Stimulated activated CD4-positive, alpha-beta T cell treated with anti-CD3 and anti-CD28 coated beads, Interleukin-2, amount 100 ng/mL, for 48 hours (primary cell): Measurements from ENCODE around the gene ANKLE1.
"Not testable (repeated sequence)": the region's sequence is repeated elsewhere in the genome, so short reads cannot be mapped to it uniquely, and the experiment has no call there.

Experiments
- DNase-seq, 2 donors: peaks; one replicate each; pipeline ENCODE4 v3.0.0-alpha.2; 2020

ANKLE1 gene

DNA sequence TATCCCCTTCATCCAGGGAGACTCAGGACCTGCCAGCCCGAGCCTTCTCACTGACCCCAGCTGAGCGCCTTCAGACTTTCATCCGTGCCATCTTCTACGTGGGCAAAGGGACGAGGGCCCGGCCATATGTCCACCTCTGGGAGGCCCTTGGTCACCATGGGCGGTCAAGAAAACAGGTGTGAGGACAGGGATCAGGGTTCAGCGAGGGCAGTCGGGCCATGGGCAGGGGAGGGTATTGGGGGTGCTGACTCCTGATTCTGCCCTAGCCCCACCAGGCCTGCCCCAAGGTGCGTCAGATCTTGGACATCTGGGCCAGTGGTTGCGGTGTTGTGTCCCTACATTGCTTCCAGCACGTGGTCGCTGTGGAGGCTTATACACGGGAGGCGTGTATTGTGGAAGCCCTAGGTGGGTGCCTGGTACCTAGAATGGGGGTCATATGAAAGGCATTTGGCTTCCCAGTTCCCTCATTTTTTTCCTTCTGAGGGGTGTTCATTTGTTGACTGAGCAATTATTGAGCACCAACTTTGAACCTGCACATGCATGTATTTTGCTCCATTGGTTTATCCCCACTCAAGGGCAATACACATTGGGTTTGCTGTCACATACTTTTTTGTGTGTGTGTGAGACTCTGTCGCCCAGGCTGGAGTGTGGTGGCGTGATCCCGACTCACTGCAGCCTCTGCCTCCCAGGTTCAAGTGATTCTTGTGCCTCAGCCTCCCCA, 3.9 kb downstream of the ANKLE1 start:
- DNase-seq, result no peak

DNA sequence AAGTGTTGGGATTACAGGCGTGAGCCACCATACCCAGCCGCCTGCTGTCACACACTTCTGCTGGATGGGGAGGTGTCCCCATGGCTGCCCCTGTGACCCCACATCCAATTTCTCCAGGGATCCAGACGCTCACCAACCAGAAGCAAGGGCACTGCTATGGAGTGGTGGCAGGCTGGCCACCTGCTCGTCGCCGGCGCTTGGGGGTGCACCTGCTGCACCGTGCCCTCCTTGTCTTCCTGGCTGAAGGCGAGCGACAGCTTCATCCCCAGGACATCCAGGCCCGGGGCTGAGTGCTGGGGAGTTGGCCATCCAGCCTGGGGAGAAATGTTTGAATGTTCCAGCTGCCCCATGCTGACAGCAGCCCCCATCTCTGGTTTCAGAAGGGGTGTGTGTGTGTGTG, 4.6 kb downstream of the ANKLE1 start:
- no peak for DNase-seq

DNA sequence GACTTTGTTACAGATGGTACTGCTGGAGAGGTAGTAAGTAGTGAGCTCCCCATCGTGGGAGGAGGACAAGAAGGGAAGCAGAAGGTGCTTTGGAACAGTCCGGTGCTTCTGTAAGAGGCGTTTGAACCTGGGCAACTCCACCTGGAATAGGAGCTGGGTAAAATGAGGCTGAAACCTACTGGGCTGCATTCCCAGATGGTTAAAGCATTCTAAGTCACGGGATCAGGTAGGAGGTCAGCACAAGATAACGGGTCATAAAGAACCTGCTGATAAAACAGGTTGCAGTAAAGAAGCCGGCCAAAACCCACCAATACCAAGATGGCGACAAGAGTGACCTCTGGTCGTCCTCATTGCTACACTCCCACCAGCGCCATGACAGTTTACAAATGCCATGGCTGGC, 5.1 kb downstream of the ANKLE1 start:
- DNase-seq, result no peak

DNA sequence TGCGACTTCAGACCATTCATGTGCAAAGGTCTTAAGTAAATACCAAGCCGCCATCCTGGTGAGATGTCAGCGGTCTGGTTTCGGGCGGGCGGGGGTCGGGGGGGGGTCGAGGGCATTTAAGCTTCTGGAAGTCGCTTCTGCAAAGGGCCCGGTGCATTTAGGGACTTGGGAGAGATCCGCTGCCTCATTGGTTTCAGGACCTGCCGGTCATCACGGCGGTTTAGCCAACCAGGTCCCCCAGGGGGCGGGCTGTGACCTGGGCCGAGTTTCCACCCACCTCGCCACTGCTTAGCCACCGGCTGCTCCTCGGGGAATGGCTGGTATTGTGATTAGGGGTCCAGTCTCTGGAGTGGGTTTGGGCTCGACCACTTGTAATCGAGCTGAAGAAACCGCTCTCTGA, 7.8 kb downstream of the ANKLE1 start:
- DNase-seq, result peak; percentile 49 to 55

DNA sequence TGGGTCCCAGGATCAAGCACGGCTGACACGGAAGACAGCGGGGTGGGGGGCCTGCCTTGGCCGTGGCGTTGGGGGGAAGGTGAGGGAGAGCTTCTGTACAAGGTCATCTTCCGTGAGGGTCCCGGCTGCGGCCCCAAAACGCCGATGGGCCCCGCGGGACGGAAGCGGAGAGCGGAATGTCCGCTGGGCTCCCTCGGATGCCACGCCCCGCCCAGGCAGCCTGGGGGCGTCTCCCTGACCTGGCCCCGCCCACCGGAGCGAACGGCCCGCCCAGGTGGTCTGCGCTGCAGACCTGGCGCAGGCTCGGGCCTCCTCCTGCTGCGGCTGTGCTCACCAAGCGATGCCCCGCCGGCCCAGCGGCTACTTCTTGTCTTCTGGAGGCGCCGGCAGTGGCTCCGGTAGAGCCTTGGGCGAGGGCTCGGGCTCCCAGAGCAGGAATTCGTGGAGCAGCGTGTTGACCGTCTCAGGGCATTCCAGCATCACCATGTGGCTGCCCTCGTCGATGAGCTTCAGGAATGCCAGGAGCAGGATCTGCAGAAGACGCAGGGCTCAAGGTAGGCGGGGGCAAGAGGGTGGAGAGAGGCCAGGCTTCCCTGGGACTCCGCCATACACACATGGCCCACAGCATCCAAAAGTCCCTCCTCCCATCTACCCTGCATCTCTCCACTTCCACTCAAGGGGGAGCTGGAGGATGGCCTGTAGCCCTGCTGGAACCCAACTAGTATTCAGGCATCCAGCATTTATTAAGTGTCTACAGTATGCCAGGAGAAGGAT, 10.8 kb downstream of the ANKLE1 start:
- peak; percentile 77 to 87 for DNase-seq

DNA sequence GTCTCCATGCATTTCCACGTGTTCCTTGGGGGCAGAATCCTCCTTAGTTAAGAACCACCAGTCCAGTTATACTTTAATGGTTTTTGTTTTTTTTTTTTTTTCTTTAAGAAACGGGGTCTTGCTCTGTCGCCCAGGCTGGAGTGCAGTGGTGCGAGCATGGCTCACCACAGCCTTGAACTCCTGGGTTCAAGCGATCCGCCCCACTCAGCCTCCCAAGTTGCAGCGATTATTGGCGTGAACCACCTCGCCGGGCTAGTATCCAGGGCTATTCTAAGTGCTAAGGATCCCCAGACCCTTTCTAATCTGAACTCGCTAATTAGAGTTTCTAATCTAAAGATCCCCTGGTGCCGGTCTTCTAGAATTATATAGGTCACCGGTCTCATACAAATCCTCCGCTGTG, 11.9 kb downstream of the ANKLE1 start:
- DNase-seq, result no peak

DNA sequence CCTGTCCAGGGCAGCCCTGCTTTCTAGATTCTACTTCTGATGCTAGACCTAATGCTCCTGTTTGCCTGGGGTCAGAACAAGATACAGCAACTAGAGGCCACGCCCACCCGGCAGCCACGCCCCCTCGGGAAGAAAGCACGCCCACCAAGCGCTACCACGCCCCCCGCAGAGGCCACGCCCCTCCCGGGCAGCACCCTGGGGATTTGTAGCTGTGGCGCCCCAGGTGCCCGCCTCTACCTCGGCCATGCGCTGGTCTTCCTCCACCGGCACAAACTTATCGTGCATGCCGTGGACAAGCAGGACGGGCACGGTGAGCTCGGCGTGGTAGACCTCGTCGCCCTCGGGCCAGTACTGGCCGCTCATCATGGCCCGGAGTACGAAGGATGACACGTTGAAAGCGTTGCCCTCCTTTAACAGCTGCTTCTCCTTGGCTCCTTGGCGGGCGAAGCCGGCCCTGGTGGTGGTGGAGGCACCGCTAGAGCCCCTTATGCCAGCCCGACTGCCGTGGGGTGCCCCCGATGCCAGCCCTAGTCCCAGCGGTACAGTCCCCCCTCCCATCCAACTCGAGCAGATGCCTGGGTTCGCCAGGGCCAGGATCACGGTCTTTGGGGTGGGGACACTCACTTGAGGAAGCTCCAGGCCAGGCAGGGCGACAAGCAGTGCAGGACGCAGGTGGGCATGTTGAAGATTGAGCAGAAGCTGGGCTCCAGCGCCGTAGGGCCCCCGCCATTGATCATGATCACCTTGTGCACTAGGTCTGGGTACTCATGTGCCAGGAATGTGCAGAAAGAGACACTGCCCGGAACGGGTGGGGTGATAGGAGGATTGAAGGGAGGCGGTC, 12.6 kb downstream of the ANKLE1 start:
- DNase-seq, result peak; percentile 54 to 73

DNA sequence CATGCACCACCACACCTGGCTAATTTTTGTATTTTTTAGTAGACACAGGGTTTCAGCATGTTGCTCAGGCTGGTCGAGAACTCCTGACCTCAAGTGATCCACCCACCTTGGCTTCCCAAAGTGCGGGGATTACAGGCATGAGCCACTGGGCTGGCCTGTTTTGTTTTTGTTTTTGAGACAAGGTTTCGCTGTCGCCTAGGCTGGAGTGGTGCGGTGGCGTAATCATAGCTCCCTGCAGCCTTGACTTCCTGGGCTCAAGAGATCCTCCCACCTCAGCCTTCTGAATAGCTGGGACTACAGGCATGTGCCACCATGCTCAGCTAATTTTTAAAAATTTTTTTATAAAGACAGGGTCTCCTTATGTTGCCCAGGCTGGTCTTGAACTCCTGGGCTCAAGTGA, 13.8 kb downstream of the ANKLE1 start:
- not testable (repeated sequence) for DNase-seq

DNA sequence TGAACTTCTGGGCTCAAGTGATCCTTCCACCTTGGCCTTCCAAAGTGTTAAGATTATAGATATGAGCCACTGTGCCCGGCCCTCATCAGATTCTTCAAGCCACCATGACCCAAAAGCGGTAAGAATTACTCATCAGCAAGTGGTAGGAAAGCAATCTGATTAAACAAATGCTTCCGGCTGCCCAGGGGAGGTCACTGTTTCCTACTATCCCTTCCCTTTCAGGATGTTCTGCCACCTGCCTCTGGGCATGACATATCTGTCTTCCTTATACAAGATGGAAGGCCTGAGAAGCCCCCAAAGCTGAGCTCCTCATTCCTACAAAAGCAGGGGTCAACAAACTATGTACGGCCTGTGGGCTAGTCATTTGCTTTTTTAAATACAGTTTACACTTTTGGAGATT, 14.6 kb downstream of the ANKLE1 start:
- DNase-seq, result no peak

DNA sequence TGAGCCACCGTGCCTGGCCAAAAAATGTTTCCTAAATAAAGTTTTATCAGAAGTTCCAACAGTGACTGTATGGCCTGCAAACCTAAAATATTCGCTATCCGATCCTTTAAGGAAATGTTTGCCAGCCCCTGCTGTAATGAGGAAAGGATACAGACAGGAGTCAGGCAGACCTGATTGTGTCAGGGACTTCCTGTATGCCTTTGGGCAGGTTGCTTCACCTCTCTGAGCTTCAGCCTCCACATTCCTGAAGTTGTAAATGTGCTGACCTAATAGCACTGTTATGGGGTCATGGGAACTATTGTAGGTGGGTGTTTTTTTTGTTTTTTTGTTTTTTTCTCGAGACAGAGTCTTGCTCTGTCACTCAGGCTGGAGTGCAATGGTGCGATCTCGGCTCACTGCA, 15.3 kb downstream of the ANKLE1 start:
- DNase-seq, result no peak

DNA sequence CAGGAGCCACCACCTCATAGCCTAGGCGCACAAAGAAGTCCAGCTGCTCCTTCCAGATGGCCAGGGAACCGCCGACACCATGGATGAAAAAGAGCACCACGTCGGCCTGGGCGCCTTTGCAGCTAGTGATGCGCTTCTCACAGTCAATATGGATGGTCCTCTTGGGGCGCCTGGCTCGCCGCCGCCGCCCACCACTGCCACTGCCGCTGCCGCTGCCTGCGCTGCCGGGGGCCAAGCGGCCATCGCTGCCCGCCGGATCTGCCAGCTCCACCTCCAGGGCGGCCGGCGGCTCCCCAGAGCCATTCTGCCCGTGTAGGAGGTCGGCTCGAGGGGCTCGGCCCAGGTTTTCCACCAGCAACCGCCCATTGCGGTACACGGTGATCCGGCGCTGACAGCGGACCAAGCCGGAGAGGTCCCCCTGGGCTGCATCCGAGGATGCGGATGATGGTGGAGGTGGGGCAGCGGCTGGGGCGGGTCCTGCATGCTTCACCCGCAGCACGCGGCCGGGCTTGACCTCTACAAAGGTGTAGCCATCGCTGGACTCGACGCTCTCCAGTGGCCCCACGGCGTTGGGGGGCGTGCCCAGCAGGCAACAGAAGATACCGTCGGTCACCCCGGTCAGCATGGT, 19.4 kb downstream of the ANKLE1 start:
- no peak for DNase-seq

DNA sequence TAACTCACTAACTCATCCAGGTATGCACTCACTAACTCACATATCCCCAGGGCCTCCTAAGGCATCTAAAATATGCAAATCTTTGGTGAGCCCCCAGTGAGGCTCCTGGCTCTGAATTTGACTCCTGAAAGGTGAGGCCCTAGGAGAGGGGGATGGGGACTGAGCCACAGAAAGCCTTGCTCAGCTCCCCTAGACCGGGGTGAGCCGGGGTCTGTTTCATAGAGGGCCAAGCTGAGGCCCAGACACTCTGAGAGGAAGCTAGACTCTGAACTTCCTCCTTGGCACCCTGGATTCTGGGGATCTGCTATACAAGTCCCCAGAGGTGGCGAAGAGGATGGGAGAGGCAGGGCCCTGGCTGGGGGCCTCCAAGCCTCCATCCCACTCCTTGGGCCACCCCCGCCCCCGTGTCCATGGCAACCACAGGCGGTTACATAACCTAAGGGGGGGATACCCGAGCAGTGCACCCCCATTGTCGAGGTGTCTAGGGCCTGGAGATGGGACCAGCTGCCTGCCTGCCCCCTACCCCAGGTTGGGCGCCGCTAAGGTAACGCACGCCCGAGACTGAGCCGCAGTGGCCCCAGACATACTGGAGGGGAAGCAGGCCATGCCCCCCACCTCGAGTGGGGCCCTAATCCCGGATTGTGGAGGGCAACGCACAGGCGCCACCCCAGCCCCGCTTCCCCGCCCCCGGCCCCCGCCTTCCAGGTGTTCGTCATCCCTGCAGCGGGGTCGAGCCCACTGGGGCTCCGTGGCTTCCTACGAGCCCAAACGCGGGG, 20.9 kb downstream of the ANKLE1 start:
- no peak for DNase-seq

DNA sequence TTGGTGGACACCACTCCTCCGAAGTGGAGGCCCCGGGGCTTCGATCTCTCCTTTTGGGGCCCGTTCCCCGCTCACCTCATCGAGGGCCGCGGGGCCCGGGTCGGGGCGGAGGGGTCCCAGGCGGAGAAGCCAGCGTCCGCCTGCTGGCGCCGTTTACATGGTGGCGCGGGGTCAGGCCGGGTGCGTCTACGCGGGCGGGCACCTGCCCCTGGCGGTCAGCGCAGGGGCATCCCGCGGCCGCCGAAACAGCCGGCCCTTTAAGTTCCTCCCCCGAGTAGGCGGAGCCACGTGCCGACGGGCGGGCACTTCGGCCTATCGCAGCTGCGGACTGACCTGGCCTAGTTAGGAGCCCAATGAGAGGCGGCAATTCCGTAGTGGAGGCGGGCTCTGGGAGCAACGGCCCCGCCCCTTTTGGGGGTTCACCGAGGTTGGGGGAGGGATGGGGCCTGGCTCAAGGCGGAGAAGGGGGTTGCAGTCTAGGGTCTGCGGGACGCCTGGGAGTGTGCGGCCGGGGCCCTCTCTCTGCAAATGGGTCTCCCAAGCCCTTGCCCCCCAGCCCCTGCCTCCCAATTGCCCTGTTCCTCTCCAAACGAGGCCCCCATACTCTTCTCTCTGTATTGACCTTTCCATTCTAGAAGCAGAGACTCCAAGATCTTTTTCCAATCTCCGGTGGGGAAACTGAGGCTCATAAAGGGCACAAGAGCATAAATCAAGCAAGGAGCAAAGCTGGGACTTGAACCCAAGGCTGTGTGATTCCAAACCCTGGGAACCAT, 21.7 kb downstream of the ANKLE1 start, which contains the start of gene ABHD8:
TSS of gene ABHD8 (minus strand) at position 259 of the 773 bp plus-strand sequence. CDS start 1,809 bp downstream, outside the sequence.
- peak; percentile 91 to 93 for DNase-seq

DNA sequence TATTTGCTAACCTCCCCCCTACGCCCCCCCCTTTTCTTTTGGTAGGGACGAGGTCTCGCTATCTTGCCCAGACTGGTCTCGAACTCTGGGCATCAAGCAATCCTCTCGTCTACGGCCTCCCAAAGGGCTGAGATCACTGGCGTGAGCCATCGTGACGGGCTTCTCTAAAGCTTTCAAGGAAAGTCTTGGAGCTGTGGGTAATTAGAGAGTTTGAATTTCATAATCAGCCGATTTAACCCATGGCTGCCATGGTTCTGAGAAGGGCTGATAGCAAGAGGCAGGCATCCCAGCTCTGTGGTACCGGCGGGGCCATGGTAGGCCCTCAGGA, 22.2 kb downstream of the ANKLE1 start:
- DNase-seq, result no peak

DNA sequence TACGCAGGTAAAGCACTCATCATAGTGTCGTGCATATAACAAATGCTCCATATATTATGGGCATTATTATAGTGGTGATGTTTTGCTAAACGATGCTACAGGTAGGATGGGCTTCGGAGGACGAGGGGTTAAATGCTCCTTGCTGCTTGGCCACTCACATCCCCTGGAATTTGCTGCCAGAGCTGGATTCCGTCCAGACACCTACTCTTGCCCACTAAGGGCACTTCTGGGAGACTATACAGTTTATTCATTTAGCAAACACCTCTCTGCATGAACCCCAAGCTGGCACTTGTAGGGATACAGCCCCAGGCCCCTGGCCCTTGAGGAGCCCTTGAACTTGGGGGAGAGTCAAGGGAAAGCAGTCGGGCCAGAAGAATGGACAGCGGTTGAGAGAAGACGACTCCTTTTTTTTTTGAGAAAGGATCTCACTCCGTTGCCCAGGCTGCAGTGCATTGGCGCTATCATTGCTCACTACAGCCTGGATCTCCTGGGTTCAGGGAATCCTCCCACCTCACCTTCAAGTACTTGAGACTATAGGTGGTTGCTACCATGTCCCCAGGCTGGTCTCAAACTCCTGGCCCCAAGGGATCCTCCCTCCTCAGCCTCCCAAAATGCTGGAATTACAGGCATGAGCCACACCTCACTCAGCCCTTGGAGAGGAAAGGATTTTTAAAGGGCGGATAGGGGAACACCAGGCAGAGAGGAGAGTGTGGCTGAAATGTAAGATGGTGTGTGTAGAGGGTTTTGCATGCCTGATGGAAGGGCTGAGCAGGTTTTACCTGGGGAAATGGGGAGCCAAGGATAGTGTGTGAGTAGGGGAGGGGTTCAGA, 22.9 kb downstream of the ANKLE1 start:
- no peak for DNase-seq

DNA sequence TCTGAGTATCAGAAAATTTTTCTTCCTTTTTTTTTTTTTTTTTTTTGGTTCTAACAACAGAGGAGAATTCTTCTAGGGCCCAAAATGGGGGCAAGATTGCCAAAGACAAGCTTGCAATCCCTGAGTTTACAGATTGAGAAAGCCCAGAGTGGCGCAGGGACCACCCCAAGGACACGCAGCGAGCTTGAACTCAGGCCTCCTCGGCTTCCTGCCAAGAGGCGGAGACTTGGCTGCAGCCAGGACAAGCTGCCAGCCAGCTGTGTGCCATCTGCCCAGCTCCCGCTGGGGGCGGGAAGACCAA, 23.5 kb downstream of the ANKLE1 start:
- no peak for DNase-seq

DNA sequence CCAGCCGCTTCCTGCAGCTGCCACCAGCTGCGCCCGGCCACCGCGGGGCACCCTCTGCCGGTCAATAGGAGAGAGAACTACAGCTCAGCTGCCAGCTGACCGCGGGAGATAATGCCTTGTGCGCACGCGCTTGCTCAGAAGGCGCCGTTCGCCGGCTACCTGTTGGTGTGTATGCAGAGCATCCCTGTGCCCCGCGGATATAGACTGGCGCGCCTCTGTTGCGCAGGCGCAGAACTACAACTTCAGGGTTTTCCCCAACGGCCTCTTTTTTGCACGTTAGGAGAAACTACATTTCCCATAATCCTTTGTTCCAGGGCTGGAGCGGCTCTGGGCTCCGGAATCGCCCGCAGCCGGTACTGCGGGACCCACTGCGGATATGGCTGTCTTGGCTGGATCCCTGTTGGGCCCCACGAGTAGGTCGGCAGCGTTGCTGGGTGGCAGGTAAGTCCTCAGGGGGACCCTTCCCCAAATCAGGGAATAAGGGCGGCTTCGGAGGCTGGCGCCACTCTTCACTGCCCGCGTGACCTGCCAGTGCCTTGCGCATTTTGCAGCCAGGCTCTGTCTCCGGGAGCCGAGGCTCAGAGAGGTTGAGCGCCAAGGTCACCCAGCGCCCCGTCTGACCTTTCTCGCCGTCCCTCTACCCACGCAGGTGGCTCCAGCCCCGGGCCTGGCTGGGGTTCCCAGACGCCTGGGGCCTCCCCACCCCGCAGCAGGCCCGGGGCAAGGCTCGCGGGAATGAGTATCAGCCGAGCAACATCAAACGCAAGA, 24.0 kb downstream of the ANKLE1 start, which contains the start of gene MRPL34:
TSS of gene MRPL34 (plus strand) at position 356 of the 768 bp plus-strand sequence. CDS start at position 377, 21 bp downstream.
- peak; percentile 91 to 92 for DNase-seq

DNA sequence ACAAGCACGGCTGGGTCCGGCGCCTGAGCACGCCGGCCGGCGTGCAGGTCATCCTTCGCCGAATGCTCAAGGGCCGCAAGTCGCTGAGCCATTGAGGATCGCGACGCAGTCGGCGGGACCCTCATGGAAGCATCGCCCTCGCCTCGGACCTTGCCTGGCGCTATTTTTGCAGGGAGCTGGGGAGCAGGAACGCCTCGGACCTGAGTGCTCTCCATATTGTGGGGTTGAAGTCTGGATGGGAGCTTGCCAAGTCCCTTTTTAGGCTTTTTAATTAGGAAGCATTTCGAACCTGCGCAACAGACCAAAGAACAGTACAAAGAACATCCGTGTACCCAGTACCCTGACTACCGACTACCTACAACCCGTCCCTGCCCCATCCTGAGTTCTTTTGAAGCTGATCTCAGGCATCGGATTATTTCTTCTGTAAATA, 24.6 kb downstream of the ANKLE1 start:
- no peak for DNase-seq

DNA sequence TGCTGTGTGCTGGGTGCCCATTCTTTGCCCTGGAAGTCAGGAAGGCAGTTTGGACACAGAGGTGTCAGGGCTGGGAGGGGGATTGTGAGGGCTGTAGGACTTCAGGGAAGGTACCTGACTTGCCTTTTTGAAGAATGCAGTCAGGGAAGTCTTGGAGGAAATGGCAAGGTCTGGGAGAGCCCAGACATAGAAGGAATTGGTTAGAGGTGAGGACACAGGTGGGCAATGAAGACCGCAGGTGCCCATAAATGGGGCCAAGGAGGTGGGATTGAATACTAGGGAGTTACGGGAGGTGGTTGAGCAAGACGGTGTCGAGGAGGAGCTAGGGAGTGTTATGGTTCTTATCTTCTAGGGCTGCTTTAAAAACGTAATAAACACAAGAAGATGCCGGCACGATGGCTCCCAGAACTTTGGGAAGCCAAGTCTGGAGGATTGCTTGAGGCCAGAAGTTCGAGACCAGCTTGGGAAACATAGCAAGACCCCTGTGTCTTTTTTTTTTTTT, 26.2 kb downstream of the ANKLE1 start:
- DNase-seq, result no peak
